H9 (cell line): Measurements from ENCODE around the gene C5orf58. TPM values are rescaled to one million over a fixed set of nuclear protein-coding genes. Genes with fewer than 3 reads are reported as not detected.

Experiments
- DNase-seq: peaks from one replicate; pipeline ENCODE4 v3.0.0-alpha.2; 2017
- H2AFZ ChIP-seq: one replicate; pipeline ENCODE4 v1.6.1; 2013; ENCODE audit warnings: mild to moderate bottlenecking, low read length, control low read depth, moderate library complexity
- H2AK5ac ChIP-seq: 2 replicates; pipeline ENCODE4 v1.6.1; 2013; ENCODE audit warnings: low read length, control low read depth, mixed read lengths; ENCODE audit not compliant: insufficient read length
- H2BK120ac ChIP-seq: one replicate; pipeline ENCODE4 v1.6.1; 2013; ENCODE audit warnings: low read depth, mild to moderate bottlenecking, low read length, control low read depth, inconsistent platforms; ENCODE audit not compliant: poor library complexity, severe bottlenecking
- H2BK12ac ChIP-seq: 2 replicates; pipeline ENCODE4 v1.6.1; 2013; ENCODE audit warnings: low read length, control low read depth, mixed read lengths, low read depth; ENCODE audit not compliant: insufficient read length
- H2BK15ac ChIP-seq: 2 replicates; pipeline ENCODE4 v1.6.1; 2013; ENCODE audit warnings: low read depth, low read length, control low read depth
- H2BK20ac ChIP-seq: one replicate; pipeline ENCODE4 v1.6.1; 2013; ENCODE audit warnings: low read depth, mild to moderate bottlenecking, low read length, control low read depth, inconsistent platforms; ENCODE audit not compliant: poor library complexity, severe bottlenecking
- H2BK5ac ChIP-seq: 2 replicates; pipeline ENCODE4 v1.6.1; 2013; ENCODE audit warnings: low read length, control low read depth, mixed read lengths; ENCODE audit not compliant: insufficient read length
- H3K14ac ChIP-seq: 2 replicates; pipeline ENCODE4 v1.6.1; 2013; ENCODE audit warnings: low read length, control low read depth; ENCODE audit not compliant: insufficient read depth
- H3K18ac ChIP-seq: 2 replicates; pipeline ENCODE4 v1.6.1; 2013; ENCODE audit warnings: low read depth, mild to moderate bottlenecking, mixed read lengths, low read length, control low read depth; ENCODE audit not compliant: insufficient read length
- H3K23ac ChIP-seq: 2 replicates; pipeline ENCODE4 v1.6.1; 2013; ENCODE audit warnings: low read length, control low read depth, mixed read lengths, low read depth; ENCODE audit not compliant: insufficient read length
- H3K23me2 ChIP-seq: 2 replicates; pipeline ENCODE4 v1.6.1; 2013; ENCODE audit warnings: low read depth, mild to moderate bottlenecking, mixed read lengths, low read length, control low read depth; ENCODE audit not compliant: insufficient read length, poor library complexity, severe bottlenecking
- H3K27ac ChIP-seq: 2 replicates; pipeline ENCODE4 v1.5.1; 2013; ENCODE audit warnings: low read length, control low read depth, mixed read lengths, low read depth; ENCODE audit not compliant: insufficient read length
- H3K27me3 ChIP-seq: 2 replicates; pipeline ENCODE4 v1.6.1; 2013; ENCODE audit warnings: low read length, control low read depth, inconsistent platforms; ENCODE audit not compliant: insufficient read depth
- H3K4ac ChIP-seq: 2 replicates; pipeline ENCODE4 v1.6.1; 2013; ENCODE audit warnings: low read depth, mild to moderate bottlenecking, control low read depth, inconsistent platforms, low read length, moderate library complexity
- H3K4me1 ChIP-seq: 2 replicates; pipeline ENCODE4 v1.6.1; 2013; ENCODE audit warnings: low read length, control low read depth, inconsistent platforms; ENCODE audit not compliant: insufficient read depth
- H3K4me2 ChIP-seq: 2 replicates; pipeline ENCODE4 v1.6.1; 2013; ENCODE audit warnings: low read length, control low read depth, mixed read lengths; ENCODE audit not compliant: insufficient read length, insufficient read depth
- H3K56ac ChIP-seq: 2 replicates; pipeline ENCODE4 v1.6.1; 2013; ENCODE audit warnings: low read depth, mild to moderate bottlenecking, mixed read lengths, low read length, control low read depth; ENCODE audit not compliant: insufficient read length
- H3K79me1 ChIP-seq: 2 replicates; pipeline ENCODE4 v1.6.1; 2013; ENCODE audit warnings: low read depth, mild to moderate bottlenecking, moderate library complexity, low read length, control low read depth, inconsistent platforms; ENCODE audit not compliant: insufficient read depth, poor library complexity, severe bottlenecking
- H3K79me2 ChIP-seq: 2 replicates; pipeline ENCODE4 v1.6.1; 2013; ENCODE audit warnings: low read length, control low read depth, inconsistent platforms; ENCODE audit not compliant: insufficient read depth
- H3K9ac ChIP-seq: 2 replicates; pipeline ENCODE4 v1.6.1; 2013; ENCODE audit warnings: low read length, control low read depth, mixed read lengths; ENCODE audit not compliant: insufficient read length; ENCODE audit errors: extremely low read depth
- H3K9me3 ChIP-seq: one replicate; pipeline ENCODE4 v1.6.1; 2013; ENCODE audit warnings: low read depth, low read length, inconsistent platforms; ENCODE audit not compliant: control insufficient read depth
- H3T11ph ChIP-seq: one replicate; pipeline ENCODE4 v1.6.1; 2013; ENCODE audit warnings: mild to moderate bottlenecking, low read length, control low read depth, inconsistent platforms
- H4K20me1 ChIP-seq: one replicate; pipeline ENCODE4 v1.6.1; 2013; ENCODE audit not compliant: control insufficient read depth, insufficient read length, insufficient read depth
- H4K5ac ChIP-seq: 2 replicates; pipeline ENCODE4 v1.6.1; 2013; ENCODE audit warnings: low read depth, mild to moderate bottlenecking, mixed read lengths, low read length, control low read depth; ENCODE audit not compliant: insufficient read length
- H4K8ac ChIP-seq: replicated peaks from 2 replicates; pipeline ENCODE4 v1.6.1; 2013; ENCODE audit warnings: low read length, control low read depth, mixed read lengths, low read depth; ENCODE audit not compliant: insufficient read length
- H4K91ac ChIP-seq: 2 replicates; pipeline ENCODE4 v1.6.1; 2013; ENCODE audit warnings: low read depth, mild to moderate bottlenecking, moderate library complexity, mixed read lengths, low read length, control low read depth; ENCODE audit not compliant: insufficient read length
- H3K27ac Mint-ChIP-seq, 3 experiments: 2 replicates in 2 of 3; 3 replicates in 1 of 3; pipeline ENCODE4 v1.8.0; 2020 to 2021; ENCODE audit warnings: mixed read lengths in 3 of 3, mild to moderate bottlenecking in 1 of 3, moderate library complexity in 1 of 3
- H3K27me3 Mint-ChIP-seq: 2 replicates; pipeline ENCODE4 v1.8.0; 2021; ENCODE audit warnings: low read depth, mild to moderate bottlenecking, moderate library complexity, mixed read lengths
- H3K36me3 Mint-ChIP-seq, 3 experiments: 2 replicates in 2 of 3; 3 replicates in 1 of 3; pipeline ENCODE4 v1.8.0; 2020 to 2021; ENCODE audit warnings: low read depth in 3 of 3, mixed read lengths in 3 of 3; ENCODE audit not compliant: insufficient read depth in 1 of 3
- H3K4me1 Mint-ChIP-seq, 2 experiments: 2 replicates each; pipeline ENCODE4 v1.8.0; 2020; ENCODE audit warnings: mixed read lengths in 2 of 2
- H3K4me3 Mint-ChIP-seq, 2 experiments: 2 replicates in 1 of 2; 3 replicates in 1 of 2; pipeline ENCODE4 v1.8.0; 2020 to 2021; ENCODE audit warnings: mild to moderate bottlenecking in 2 of 2, mixed read lengths in 2 of 2, moderate library complexity in 1 of 2
- H3K9me3 Mint-ChIP-seq, 2 experiments: 2 replicates in 1 of 2; 3 replicates in 1 of 2; pipeline ENCODE4 v1.8.0; 2020; ENCODE audit warnings: mild to moderate bottlenecking in 2 of 2, mixed read lengths in 2 of 2, moderate library complexity in 1 of 2
- WGBS: extraction: QIAGEN DNeasy Blood & Tissue Kit; methylation state at CpG from one replicate; pipeline ENCODE4 v1.1.7; 2013; ENCODE audit warnings: missing lambda C conversion rate, low lambda C conversion rate, mixed read lengths; ENCODE audit not compliant: insufficient read length; ENCODE audit errors: extremely low coverage; 5-methylcytosine and 5-hydroxymethylcytosine counted together
- total RNA-seq: library from RNA; stranded (reverse); gene quantifications from 2 replicates; pipeline ENCODE4 v1.2.1, GENCODE V29; 2021
- TF ChIP-seq, protein P1 (sequence below): fragments of 200-600 bp; sonication (generic); conservative IDR thresholded peaks from 3 replicates; pipeline ENCODE4 v1.8.0; 2021; ENCODE audit warnings: antibody characterized with exemption, mild to moderate bottlenecking

The C5orf58 gene
- total RNA-seq, 1 experiment from 2014 or later, result 0.90 TPM

DNA sequence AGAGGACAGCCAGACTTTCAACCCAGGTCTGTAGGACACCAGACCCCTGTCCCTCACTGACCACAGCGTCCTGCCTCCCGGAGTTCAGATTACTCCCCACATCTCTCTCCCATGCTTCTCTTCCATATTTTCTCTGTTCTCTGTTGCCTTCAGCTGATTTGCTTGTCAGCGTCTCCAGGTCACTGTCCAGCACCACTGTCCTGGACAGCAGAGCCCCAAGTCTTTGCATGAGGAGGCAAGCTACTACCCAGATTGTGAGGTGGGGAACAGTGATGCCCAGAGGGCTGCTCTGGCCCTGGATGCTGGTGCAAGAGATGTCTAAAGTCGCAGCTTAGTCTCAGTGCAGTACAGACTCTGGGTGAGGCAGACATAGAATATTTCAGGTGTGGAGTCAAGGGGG, 48.0 kb upstream of the C5orf58 start:
- Histone ChIP-seq H3K23me2 (no peaks in the 10 kb centered on the region), H3K4me1 (no peaks in the 10 kb centered on the region), H2BK5ac (no peak overlapping the region), H3K9me3 (no peaks in the 10 kb centered on the region), H3K18ac (no peak overlapping the region), H3K56ac (no peak overlapping the region), H3K79me1 (no peaks in the 10 kb centered on the region), H3K27me3 (no peaks in the 10 kb centered on the region), H2BK120ac (no peak overlapping the region), H3K23ac (no peak overlapping the region), H4K20me1 (no peaks in the 10 kb centered on the region), H3K4ac (no peak overlapping the region), H2BK15ac (no peak overlapping the region), H3K14ac (no peak overlapping the region), H4K8ac (no peak overlapping the region), H2AK5ac (no peak overlapping the region), H3K9ac (no peak overlapping the region), H4K91ac (no peak overlapping the region), H2AFZ (no peak overlapping the region), H3K27ac (no peak overlapping the region), H3T11ph (no peak overlapping the region), H2BK20ac (no peak overlapping the region), H4K5ac (no peak overlapping the region), H2BK12ac (no peak overlapping the region), H3K4me2 (no peak overlapping the region), H3K79me2 (no peaks in the 10 kb centered on the region)
- Mint-ChIP-seq H3K4me1 (peaks cover 10 to 13% of the 10 kb centered on the region in 2 experiments), H3K27ac (no peak overlapping the region), H3K27me3 (peaks cover 4% of the 10 kb centered on the region), H3K9me3 (no peaks in the 10 kb centered on the region), H3K36me3 (no peaks in the 10 kb centered on the region; a peak in 1 of 7 replicates), H3K4me3 (no peak overlapping the region)
- DNase-seq, result no peak
- TF ChIP-seq, protein P1, sequence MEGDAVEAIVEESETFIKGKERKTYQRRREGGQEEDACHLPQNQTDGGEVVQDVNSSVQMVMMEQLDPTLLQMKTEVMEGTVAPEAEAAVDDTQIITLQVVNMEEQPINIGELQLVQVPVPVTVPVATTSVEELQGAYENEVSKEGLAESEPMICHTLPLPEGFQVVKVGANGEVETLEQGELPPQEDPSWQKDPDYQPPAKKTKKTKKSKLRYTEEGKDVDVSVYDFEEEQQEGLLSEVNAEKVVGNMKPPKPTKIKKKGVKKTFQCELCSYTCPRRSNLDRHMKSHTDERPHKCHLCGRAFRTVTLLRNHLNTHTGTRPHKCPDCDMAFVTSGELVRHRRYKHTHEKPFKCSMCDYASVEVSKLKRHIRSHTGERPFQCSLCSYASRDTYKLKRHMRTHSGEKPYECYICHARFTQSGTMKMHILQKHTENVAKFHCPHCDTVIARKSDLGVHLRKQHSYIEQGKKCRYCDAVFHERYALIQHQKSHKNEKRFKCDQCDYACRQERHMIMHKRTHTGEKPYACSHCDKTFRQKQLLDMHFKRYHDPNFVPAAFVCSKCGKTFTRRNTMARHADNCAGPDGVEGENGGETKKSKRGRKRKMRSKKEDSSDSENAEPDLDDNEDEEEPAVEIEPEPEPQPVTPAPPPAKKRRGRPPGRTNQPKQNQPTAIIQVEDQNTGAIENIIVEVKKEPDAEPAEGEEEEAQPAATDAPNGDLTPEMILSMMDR, result no peak
- WGBS, result no CpG with 5 or more reads among the region's 4 CpGs
